OCI-LY3 (cell line): ENCODE results near the gene DSE.

ENCODE experiments used
- H2AFZ ChIP-seq: fragments of 200-600, 300-600 bp; shearing (Covaris generic); 2 replicates; pipeline ENCODE4 v1.6.0; 2014; ENCODE audit warnings: antibody characterized with exemption, low read depth, low read length
- H3K27ac ChIP-seq: fragments of 200-600, 300-600 bp; sonication (generic); 2 replicates; pipeline ENCODE4 v1.5.1; 2014; ENCODE audit warnings: mild to moderate bottlenecking, low read length, moderate library complexity, mixed read lengths
- H3K27me3 ChIP-seq: fragments of 200-600, 300-600 bp; sonication (generic); 2 replicates; pipeline ENCODE4 v1.6.1; 2014; ENCODE audit warnings: low read depth, low read length, mixed read lengths
- H3K36me3 ChIP-seq: fragments of 200-600, 300-600 bp; sonication (generic); replicated peaks from 2 replicates; pipeline ENCODE3; 2014; ENCODE audit warnings: low read depth, low read length, mixed read lengths
- H3K4me1 ChIP-seq: fragments of 300-600, 200-600 bp; sonication (generic); 2 replicates; pipeline ENCODE4 v1.6.1; 2014; ENCODE audit warnings: low read length, mixed read lengths
- H3K4me2 ChIP-seq: fragments of 200-600, 300-600 bp; sonication (generic); 2 replicates; pipeline ENCODE4 v1.6.1; 2014; ENCODE audit warnings: low read length, mixed read lengths
- H3K4me3 ChIP-seq: fragments of 300-600, 200-600 bp; sonication (generic); 2 replicates; pipeline ENCODE4 v1.5.1; 2014; ENCODE audit warnings: antibody characterized with exemption, mild to moderate bottlenecking, low read length, moderate library complexity
- H3K79me2 ChIP-seq: fragments of 300-600, 200-600 bp; shearing (Covaris generic); 2 replicates; pipeline ENCODE4 v1.6.1; 2014; ENCODE audit warnings: mild to moderate bottlenecking, low read length, mixed read lengths
- H3K9ac ChIP-seq: fragments of 300-600, 200-600 bp; shearing (Covaris generic); 2 replicates; pipeline ENCODE4 v1.6.0; 2014; ENCODE audit warnings: mild to moderate bottlenecking, low read length, moderate library complexity
- H3K9me3 ChIP-seq: fragments of 200-600, 300-600 bp; shearing (Covaris generic); 2 replicates; pipeline ENCODE4 v1.6.1; 2014; ENCODE audit warnings: low read length, mixed read lengths; ENCODE audit not compliant: insufficient read depth
- H4K20me1 ChIP-seq: fragments of 200-600, 300-600 bp; sonication (generic); 2 replicates; pipeline ENCODE4 v1.6.1; 2016; ENCODE audit warnings: low read length, mixed read lengths; ENCODE audit not compliant: insufficient read depth
- EZH2phosphoT487 ChIP-seq: fragments of 200-600 bp; shearing (Covaris generic); IDR thresholded peaks from 2 replicates; pipeline ENCODE4 v1.6.1; 2018; ENCODE audit warnings: antibody characterized with exemption, mixed run types, low read depth
- TF ChIP-seq, protein P1 (sequence below): fragments of 200-600, 300-600 bp; sonication (generic); IDR thresholded peaks from 2 replicates; pipeline ENCODE4 v1.5.1; 2014; ENCODE audit warnings: antibody characterized with exemption, low read length, low read depth

Gene DSE

DNA sequence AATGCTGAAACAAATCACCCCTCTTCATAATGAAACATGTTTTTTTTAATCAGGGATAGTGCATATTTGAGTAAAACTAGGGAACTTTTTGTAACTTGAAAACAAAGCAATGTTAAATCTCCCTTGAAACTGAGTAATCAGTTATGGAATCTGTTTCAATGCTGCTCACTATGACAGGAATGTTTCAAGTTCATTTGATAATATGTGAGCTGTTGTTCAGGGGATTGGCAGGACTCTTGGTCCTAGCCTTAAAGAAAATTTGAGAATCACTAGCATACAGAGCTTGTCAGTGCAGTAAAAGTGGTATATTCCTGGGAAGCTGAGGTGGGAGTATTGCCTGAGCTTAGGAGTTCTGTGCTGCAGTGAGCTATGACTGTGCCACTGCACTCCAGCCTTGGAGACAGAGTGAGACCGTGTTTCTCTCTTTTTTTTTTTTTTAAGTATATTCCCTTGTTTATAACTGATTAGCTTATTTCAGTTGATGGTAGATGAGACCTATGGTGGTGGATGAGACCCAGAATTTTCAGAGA, 68.8 kb downstream of the DSE start:
- H3K4me1 ChIP-seq, result 0 out of 2 replicates have a peak, but pooled peaks cover 8% of the 10 kb centered on the region
- H3K36me3 ChIP-seq, result peaks cover 6% of the 10 kb centered on the region
- no peaks in the 10 kb centered on the region for H3K9me3 ChIP-seq
- TF ChIP-seq, protein P1, sequence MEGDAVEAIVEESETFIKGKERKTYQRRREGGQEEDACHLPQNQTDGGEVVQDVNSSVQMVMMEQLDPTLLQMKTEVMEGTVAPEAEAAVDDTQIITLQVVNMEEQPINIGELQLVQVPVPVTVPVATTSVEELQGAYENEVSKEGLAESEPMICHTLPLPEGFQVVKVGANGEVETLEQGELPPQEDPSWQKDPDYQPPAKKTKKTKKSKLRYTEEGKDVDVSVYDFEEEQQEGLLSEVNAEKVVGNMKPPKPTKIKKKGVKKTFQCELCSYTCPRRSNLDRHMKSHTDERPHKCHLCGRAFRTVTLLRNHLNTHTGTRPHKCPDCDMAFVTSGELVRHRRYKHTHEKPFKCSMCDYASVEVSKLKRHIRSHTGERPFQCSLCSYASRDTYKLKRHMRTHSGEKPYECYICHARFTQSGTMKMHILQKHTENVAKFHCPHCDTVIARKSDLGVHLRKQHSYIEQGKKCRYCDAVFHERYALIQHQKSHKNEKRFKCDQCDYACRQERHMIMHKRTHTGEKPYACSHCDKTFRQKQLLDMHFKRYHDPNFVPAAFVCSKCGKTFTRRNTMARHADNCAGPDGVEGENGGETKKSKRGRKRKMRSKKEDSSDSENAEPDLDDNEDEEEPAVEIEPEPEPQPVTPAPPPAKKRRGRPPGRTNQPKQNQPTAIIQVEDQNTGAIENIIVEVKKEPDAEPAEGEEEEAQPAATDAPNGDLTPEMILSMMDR, result no peak
- TF ChIP-seq EZH2phosphoT487, result no peak
- no peaks in the 10 kb centered on the region for H4K20me1 ChIP-seq
- H3K9ac ChIP-seq, result no peak overlapping the region
- no peaks in the 10 kb centered on the region; the same call in 1 of the 2 replicates for H3K79me2 ChIP-seq
- H3K4me2 ChIP-seq, result no peak overlapping the region
- H2AFZ ChIP-seq, result no peak overlapping the region
- no peak overlapping the region for H3K4me3 ChIP-seq
- no peaks in the 10 kb centered on the region for H3K27me3 ChIP-seq
- no peak overlapping the region for H3K27ac ChIP-seq

- no peaks in the 10 kb centered on the region for H3K9me3 ChIP-seq
- no peaks in the 10 kb centered on the region for H3K27me3 ChIP-seq
- no peak overlapping the region for H3K27ac ChIP-seq
- H3K36me3 ChIP-seq, result peaks cover 3% of the 10 kb centered on the region
- peaks cover 31% of the 10 kb centered on the region for H3K4me1 ChIP-seq
- no peak overlapping the region for H3K4me3 ChIP-seq
- H2AFZ ChIP-seq, result no peak overlapping the region
- H4K20me1 ChIP-seq, result no peaks in the 10 kb centered on the region
- no peak for TF ChIP-seq EZH2phosphoT487
- TF ChIP-seq, protein P1, result no peak
- H3K4me2 ChIP-seq, result no peak overlapping the region
- H3K9ac ChIP-seq, result no peak overlapping the region
- H3K79me2 ChIP-seq, result no peaks in the 10 kb centered on the region; the same call in 1 of the 2 replicates
Observed at GRCh38 chr6:116443105-116443504, 72.4 kb downstream of the DSE start.

DNA sequence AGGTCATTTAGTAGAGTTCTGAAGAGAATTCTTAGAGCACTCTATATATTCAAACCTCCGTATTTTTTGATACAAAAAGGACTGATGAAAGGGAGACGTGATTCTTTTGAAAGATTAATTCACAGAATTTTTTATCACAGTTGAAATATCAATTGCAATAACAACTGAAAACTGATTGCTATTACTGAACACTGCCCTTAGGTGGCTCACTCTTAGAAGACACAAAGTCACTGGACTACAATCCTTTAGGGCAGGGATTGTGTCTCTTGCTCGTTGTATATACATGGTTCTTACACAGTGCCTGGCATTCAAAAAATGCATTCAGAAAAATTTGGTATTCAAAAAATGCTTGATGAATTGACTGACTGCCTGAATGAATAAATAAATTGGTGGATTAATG, 73.3 kb downstream of the DSE start:
- no peak overlapping the region for H3K4me3 ChIP-seq
- no peak overlapping the region for H3K4me2 ChIP-seq
- no peaks in the 10 kb centered on the region for H3K27me3 ChIP-seq
- no peak overlapping the region for H3K9ac ChIP-seq
- no peak overlapping the region for H2AFZ ChIP-seq
- H3K27ac ChIP-seq, result no peak overlapping the region
- no peaks in the 10 kb centered on the region for H3K9me3 ChIP-seq
- H3K79me2 ChIP-seq, result no peaks in the 10 kb centered on the region; the same call in 1 of the 2 replicates
- TF ChIP-seq, protein P1, result peak; percentile 57
- no peak for TF ChIP-seq EZH2phosphoT487
- H3K36me3 ChIP-seq, result no peaks in the 10 kb centered on the region
- peaks cover 28% of the 10 kb centered on the region for H3K4me1 ChIP-seq
- no peaks in the 10 kb centered on the region for H4K20me1 ChIP-seq

GRCh38 chr6:116444575-116444974, 73.8 kb downstream of the DSE start:
- no peaks in the 10 kb centered on the region for H3K36me3 ChIP-seq
- no peak overlapping the region for H3K4me3 ChIP-seq
- H3K27ac ChIP-seq, result no peak overlapping the region
- TF ChIP-seq EZH2phosphoT487, result no peak
- TF ChIP-seq, protein P1, result no peak
- no peak overlapping the region for H3K4me2 ChIP-seq
- no peaks in the 10 kb centered on the region for H3K27me3 ChIP-seq
- no peaks in the 10 kb centered on the region for H3K9me3 ChIP-seq
- H3K79me2 ChIP-seq, result no peaks in the 10 kb centered on the region; the same call in 1 of the 2 replicates
- H2AFZ ChIP-seq, result no peak overlapping the region
- no peak overlapping the region for H3K9ac ChIP-seq
- peaks cover 30% of the 10 kb centered on the region for H3K4me1 ChIP-seq
- H4K20me1 ChIP-seq, result no peaks in the 10 kb centered on the region
